PFSK-1 (cell line): ENCODE data around the gene ABCA7.

Source experiments
- POLR2AphosphoS5 ChIP-seq: IDR thresholded peaks from 2 replicates; pipeline ENCODE4 v1.6.1; 2012; ENCODE audit warnings: low read depth, mild to moderate bottlenecking, control low read depth, low read length, moderate library complexity
- SIN3A ChIP-seq: IDR thresholded peaks from 2 replicates; pipeline ENCODE4 v1.6.1; 2012; ENCODE audit warnings: mild to moderate bottlenecking, low read length, moderate library complexity, borderline replicate concordance; ENCODE audit not compliant: insufficient read depth

DNA sequence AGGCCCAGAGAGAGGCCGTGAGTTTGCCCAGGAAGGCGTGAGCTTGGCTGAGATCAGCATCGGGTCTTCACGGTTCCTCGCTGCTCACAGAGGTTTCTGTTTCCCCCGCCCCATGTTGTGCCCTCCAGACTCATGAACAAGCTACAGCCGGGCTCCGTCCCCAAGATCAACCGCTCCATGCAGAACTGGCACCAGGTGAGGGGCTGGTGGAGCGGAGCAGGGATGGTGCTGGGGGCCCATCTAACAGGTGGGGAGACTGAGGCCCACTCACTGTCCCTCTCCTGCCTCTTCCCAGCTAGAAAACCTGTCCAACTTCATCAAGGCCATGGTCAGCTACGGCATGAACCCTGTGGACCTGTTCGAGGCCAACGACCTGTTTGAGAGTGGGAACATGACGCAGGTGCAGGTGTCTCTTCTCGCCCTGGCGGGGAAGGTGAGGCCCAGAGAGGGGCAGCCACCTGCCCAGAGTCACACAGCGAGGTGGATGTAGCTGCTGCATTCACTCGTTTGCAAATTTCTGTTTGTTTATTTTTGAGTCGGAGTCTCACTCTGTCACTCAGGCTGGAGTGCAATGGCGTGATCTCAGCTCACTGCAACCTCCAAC lies 7.5 kb upstream of the ABCA7 start:
- TF ChIP-seq POLR2AphosphoS5, result no peak
- no peak for TF ChIP-seq SIN3A
